Activated CD8-positive, alpha-beta T cell treated with anti-CD3 and anti-CD28 coated beads for 36 hours (primary cell): Measurements from ENCODE around the gene NEDD9. TPM values are rescaled to one million over a fixed set of nuclear protein-coding genes. Genes with fewer than 3 reads are reported as not detected.

Source experiments
- ATAC-seq: fragments of 200-7000 bp; cut with Tn5 transposase; one replicate; pipeline ENCODE4 v1.10.0; 2021; ENCODE audit warnings: mild to moderate bottlenecking, moderate library complexity
- CTCF ChIA-PET: fragments of 350-600 bp; sonication (Branson Sonifier 250); formaldehyde crosslinking; loops from one replicate; lab custom pipeline; 2021; ENCODE audit warnings: antibody characterized with exemption; lab: Charles Lee
- POLR2A ChIA-PET: fragments of 350-600 bp; sonication (Branson Sonifier 250); formaldehyde crosslinking; loops from one replicate; lab custom pipeline; 2021; ENCODE audit warnings: antibody characterized with exemption; lab: Charles Lee
- DNase-seq: peaks from one replicate; pipeline ENCODE4 v3.0.0-alpha.2; 2020
- H3K27ac Mint-ChIP-seq: one replicate; pipeline ENCODE4 v1.8.0; 2021; ENCODE audit warnings: mild to moderate bottlenecking, mixed read lengths
- H3K27me3 Mint-ChIP-seq: one replicate; pipeline ENCODE4 v1.8.0; 2021; ENCODE audit warnings: mixed read lengths
- H3K36me3 Mint-ChIP-seq: one replicate; pipeline ENCODE4 v1.8.0; 2021; ENCODE audit warnings: low read depth, mixed read lengths
- H3K4me1 Mint-ChIP-seq: one replicate; pipeline ENCODE4 v1.8.0; 2021; ENCODE audit warnings: low read depth, mixed read lengths
- H3K4me3 Mint-ChIP-seq: one replicate; pipeline ENCODE4 v1.8.0; 2021; ENCODE audit warnings: mild to moderate bottlenecking, moderate library complexity, mixed read lengths
- H3K9me3 Mint-ChIP-seq: one replicate; pipeline ENCODE4 v1.8.0; 2021; ENCODE audit warnings: mixed read lengths
- CTCF ChIP-seq: fragments of 200-600 bp; IDR thresholded peaks from one replicate; pipeline ENCODE4 v1.8.0; 2022; ENCODE audit warnings: antibody characterized with exemption, mild to moderate bottlenecking
- intact Hi-C: fragments of 100-400 bp; cut with micrococcal nuclease; formaldehyde crosslinking; loops from one replicate; pipeline ENCODE4 v1.10.0; 2022
- total RNA-seq, 2 experiments: library from RNA; stranded (reverse); gene quantifications; one replicate each; pipeline ENCODE4 v1.2.3, GENCODE V29; 2021

Gene NEDD9
- total RNA-seq, 2 experiments from 2014 or later, result 26.6 to 29.7 TPM

- Mint-ChIP-seq H3K27me3 (no peaks in the 10 kb centered on the region), H3K36me3 (peaks cover 66% of the 10 kb centered on the region), H3K9me3 (no peaks in the 10 kb centered on the region), H3K4me1 (peaks cover 4% of the 10 kb centered on the region), H3K27ac (no peak overlapping the region), H3K4me3 (no peak overlapping the region)
- no peak for ATAC-seq
- ChIA-PET CTCF (interaction anchor here (0.8 kb wide), 1 partner anchor 18 kb away, joined by 5 read pairs; no protein-coding TSS in a partner anchor), POLR2A (interaction anchor here (1.0 kb wide), 1 partner anchor 224 kb away, joined by 3 read pairs; no protein-coding TSS in a partner anchor)
- intact Hi-C loops, result no loop called here
- DNase-seq, result no peak
- no peak for TF ChIP-seq CTCF
Measured at GRCh38 chr6:11190625-11191245, 41.7 kb downstream of the NEDD9 start.

- no peak overlapping the region for H3K4me3 Mint-ChIP-seq
- H3K4me1 Mint-ChIP-seq, result peaks cover 4% of the 10 kb centered on the region
- no peak for TF ChIP-seq CTCF
- intact Hi-C loops, result no loop called here
- H3K27ac Mint-ChIP-seq, result no peak overlapping the region
- H3K36me3 Mint-ChIP-seq, result peaks cover 73% of the 10 kb centered on the region
- DNase-seq (no peak), ATAC-seq (no peak)
- H3K9me3 Mint-ChIP-seq, result no peaks in the 10 kb centered on the region
- ChIA-PET POLR2A (interaction anchor here (1.0 kb wide), 1 partner anchor 225 kb away, joined by 3 read pairs; no protein-coding TSS in a partner anchor), CTCF (interaction anchor here (0.8 to 1.4 kb wide), 3 partner anchors 14 to 307 kb away, joined by 4 to 5 read pairs (median 4); no protein-coding TSS in a partner anchor)
- H3K27me3 Mint-ChIP-seq, result no peaks in the 10 kb centered on the region
Measured at GRCh38 chr6:11189865-11190624, 42.4 kb downstream of the NEDD9 start.

GRCh38 chr6:11188161-11188915 lies 44.1 kb downstream of the NEDD9 start:
- Mint-ChIP-seq H3K27ac (peak overlapping the region; percentile 8), H3K9me3 (peaks cover 6% of the 10 kb centered on the region), H3K4me3 (no peak overlapping the region), H3K36me3 (peaks cover 77% of the 10 kb centered on the region), H3K27me3 (no peaks in the 10 kb centered on the region), H3K4me1 (peaks cover 4% of the 10 kb centered on the region)
- TF ChIP-seq CTCF, result no peak
- intact Hi-C loops, result no loop called here
- CTCF ChIA-PET, result interaction anchor here (0.9 to 2.0 kb wide), 4 partner anchors 10 to 308 kb away, joined by 5 to 10 read pairs (median 6); no protein-coding TSS in a partner anchor
- no peak for DNase-seq
- POLR2A ChIA-PET, result interaction anchor here (0.6 to 1.0 kb wide), 3 partner anchors 11 to 658 kb away, joined by 3 read pairs; no protein-coding TSS in a partner anchor
- no peak for ATAC-seq

- TF ChIP-seq CTCF, result no peak
- no peak for DNase-seq
- no peak overlapping the region for H3K27ac Mint-ChIP-seq
- ATAC-seq, result no peak
- peaks cover 3% of the 10 kb centered on the region for H3K4me1 Mint-ChIP-seq
- H3K9me3 Mint-ChIP-seq, result peaks cover 7% of the 10 kb centered on the region
- peaks cover 78% of the 10 kb centered on the region for H3K36me3 Mint-ChIP-seq
- ChIA-PET POLR2A (interaction anchor here (0.6 to 0.9 kb wide), 2 partner anchors 198 to 657 kb away, joined by 3 read pairs; no protein-coding TSS in a partner anchor), CTCF (interaction anchor here (1.3 to 2.0 kb wide), 4 partner anchors 12 to 309 kb away, joined by 6 to 10 read pairs (median 6); no protein-coding TSS in a partner anchor)
- no peaks in the 10 kb centered on the region for H3K27me3 Mint-ChIP-seq
- H3K4me3 Mint-ChIP-seq, result no peak overlapping the region
- intact Hi-C loops, result no loop called here
Measured at GRCh38 chr6:11187301-11187700, 45.2 kb downstream of the NEDD9 start.
